Amniotic epithelial cell (primary cell): ENCODE results near the gene RNF11.
A peak's percentile ranks its signal among the peaks of the same experiment; 100 is the strongest.

ENCODE experiments used
- DNase-seq: peaks from one replicate; pipeline ENCODE4 v3.0.0-alpha.2; 2010; ENCODE audit warnings: low read depth

The RNF11 gene

DNA sequence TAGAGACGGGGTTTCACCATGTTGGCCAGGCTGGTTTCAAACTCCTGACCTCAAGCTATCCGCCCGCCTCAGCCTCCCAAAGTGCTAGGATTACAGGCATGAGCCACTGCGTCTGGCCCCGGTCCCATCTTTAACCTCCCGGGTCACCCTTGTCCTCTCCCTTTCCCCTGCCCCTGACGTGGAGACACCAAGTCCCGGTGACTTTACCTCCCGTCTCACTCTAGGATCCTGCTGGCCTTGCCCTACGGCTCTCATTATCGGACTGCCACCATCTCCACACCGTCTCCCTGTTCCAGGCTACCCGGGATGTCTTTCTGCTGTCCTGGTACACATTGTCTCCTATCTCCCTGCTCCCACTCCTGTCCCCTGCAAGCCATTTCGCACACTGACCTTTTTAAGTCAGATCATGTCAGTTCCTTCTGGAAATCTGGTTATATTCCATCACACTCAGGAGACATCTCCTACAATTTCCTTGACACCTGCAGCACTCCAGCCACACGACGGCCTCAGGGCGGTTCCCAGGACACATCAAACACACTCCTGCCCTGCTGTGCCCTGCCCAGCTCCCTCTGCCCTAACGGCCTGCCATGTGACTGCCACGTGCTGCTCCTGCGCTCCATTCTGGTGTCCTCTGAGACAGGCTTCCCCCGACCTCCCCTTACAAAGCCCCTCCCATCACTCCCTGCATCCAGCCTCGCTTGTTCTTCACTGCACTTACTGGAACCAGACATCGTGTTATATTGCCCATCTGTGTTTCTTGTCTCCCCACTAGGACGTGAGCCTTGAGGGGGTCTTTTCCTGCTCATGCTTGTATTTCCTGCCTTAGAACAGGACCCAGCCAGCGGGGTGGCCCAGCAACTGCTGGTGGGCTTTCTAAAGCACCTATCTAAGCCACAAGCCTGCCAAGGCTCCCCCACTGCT, 61.6 kb downstream of the RNF11 start:
- no peak for DNase-seq

DNA sequence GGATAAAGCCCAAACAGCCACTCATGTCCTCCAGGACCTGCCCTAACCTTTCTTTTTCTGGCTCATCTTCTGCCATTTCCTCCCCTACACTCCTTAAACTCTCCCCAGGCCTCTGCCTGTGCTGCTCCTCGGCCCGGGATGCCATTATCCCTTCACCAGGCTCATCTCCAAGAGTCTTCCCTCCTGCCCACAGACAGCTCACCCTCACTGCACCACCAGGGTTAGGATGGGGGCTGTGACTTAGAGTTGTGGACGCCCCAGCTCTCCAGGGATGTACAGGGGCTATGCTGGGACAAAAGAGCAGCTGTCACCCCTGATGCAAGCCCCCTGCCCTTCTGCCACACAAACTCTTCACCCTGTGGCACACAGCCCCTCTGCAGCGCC, 62.2 kb downstream of the RNF11 start:
- DNase-seq, result no peak

DNA sequence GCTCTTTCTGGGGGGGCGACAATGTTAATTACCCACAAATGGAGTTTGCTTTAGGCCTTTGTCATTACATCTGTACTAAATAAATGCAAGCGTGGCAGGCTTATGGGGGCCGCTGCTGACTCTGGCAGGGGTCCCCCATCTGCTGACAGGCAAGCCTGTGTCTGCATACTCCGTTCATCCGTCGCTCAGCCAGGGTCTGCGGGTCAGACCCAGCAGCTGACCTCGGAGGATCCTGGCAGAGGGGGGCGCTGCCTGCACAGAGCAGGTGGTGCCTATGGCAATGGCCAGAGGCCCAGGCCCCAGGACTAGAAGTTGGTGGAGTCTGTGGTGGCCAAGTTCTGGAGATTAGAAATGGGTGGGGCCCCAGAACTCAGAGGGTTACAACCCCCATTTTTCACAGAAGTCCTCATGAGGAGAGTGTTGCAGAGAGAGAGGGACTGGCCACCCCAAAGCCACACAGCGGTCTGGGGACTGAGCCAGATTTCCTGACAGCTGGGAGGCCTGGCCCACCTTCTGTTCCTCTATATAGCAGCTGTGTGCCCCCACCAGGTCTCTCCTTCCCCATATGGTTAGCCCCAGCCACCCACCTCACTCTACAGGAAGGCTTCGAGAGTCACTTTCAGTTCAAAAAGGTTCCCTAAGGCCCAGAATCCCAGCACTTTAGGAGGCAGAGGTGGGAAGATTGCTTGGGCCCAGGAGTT, 63.3 kb downstream of the RNF11 start:
- no peak for DNase-seq

DNA sequence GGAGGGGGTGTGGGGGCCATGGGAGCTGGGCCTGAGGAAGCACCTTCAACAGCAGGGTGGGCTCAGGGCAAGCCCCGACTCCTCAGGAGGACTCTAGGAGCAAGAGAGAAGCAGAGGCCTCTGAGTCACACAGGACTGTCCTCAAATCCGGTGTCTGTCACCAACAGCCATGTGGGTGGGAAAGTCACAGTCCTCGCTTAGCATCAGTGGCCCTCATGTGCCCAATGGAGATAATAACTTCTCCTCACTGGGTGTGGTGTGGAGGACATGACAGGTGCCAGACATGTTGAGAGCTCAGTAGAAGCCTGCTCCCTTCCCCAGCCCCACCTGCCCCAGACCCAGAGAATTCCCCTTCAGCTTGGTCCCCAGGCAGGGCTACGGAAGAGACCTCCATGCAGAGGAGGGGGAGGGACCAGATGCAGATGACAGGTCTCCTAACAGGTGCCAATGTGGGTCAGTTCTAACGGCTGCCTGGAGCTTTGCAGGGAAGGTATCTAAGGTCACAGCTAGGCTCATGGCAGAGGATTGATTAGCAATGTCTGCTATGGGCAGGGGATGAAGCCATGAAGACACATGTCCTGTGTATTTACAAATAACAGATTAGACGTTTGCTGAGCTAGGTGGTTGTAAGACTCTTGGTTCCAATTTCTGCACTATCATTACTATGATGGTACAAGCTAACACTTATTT, 64.1 kb downstream of the RNF11 start:
- DNase-seq, result no peak

DNA sequence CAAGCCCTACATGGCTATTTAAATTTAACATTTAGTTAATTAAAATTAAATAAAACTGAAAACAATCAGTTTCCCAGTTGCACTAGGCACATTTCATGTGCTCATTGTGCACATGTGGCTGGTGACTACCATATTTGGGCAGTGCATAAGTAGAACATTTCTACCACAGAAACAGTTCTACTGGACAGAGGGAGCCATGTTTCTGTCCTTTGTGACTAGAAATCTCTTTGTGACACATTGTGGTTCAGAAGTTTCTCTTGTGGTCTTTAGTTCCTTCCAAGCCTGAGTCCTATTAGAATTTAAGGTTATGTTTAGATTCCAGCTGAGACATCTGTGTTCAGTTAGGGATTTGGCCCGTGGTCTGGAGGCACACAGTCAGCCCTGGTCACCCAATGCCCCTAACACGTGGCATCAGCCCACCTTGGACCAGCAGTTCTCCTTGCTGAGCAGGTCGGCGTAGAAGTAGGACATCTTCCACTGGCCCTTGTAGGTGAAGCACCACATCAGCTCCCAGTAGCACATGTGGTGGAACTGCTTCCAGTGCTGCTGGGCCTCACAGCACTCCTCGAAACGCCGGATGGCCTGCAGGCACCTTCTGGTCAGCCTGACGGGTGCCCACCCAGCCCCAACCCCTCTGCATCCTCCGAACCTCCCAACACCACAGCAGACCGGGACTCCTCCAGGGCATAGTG, 65.2 kb downstream of the RNF11 start:
- no peak for DNase-seq

DNA sequence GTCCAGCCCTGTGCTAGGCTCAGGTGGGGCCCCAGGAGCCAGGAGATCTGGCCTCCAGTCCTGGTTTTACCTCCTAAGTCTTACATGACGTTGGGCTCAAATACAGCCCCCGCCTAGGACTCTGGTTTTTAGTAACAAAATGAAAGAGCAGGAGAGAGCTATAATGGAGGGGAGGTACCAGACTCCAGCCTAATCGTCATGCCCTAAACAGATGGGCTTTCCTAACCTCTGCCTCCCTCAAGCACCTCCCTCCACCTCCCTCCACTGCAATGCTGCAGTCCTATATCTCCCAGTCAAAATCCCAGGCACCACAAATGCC, 65.7 kb downstream of the RNF11 start:
- no peak for DNase-seq

DNA sequence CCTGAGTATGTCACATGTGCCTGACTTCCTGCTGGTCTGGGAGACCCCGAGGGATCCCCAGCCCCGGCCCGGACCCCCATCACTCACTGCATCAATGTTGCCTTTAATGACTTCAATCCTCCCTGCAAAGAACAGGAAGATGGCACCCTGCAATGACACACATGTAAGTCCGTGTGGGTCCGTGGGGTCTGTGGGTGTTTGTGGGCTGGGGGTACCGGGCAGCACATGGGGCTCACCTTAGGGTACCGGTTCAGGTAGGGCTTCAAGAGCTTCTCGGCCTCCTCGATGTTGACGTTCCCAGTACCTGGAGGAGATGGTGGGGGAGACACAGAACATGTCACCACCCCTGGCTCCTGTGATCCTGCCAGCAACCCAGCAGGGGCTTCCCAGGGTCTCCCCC, 66.2 kb downstream of the RNF11 start:
- DNase-seq, result no peak

DNA sequence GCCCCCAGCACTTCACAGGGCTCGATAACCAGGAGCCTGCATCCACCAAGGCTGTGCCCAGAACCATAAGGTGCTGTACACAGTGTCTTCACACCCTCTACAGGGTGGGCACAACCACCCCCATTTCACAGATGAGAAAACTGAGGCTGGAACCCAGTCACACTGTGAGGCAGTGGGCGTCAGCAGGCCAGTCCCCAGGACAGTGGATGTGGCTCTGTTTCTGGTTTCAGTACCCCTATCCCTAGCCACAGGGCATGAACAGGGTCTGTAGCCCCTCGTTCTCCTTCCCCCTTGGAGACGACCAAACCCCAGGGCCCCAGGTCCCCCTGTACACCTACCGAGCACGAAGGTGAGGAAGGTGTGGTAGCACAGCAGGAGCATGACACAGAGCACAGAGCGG, 66.7 kb downstream of the RNF11 start:
- no peak for DNase-seq

DNA sequence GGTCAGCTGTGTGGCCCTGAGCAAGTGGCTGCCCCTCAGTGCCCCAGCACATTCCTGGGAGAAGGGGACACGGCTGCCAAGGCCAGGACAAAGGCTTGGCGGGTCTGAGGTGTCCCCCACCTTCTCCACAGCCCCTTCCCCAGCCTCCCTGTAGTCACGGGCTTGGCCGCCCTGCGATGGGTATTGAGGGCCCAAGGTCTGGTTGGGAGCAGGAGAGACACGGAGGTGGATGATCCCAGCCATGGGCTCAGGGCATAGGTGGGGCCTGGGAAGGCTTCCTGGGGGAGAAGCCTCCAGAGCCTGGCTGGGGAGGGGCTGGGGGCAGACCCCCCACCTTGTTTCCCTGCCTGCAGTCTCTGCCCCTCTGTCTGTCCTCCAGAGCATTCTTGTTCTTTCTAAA, 67.2 kb downstream of the RNF11 start:
- DNase-seq, result no peak

DNA sequence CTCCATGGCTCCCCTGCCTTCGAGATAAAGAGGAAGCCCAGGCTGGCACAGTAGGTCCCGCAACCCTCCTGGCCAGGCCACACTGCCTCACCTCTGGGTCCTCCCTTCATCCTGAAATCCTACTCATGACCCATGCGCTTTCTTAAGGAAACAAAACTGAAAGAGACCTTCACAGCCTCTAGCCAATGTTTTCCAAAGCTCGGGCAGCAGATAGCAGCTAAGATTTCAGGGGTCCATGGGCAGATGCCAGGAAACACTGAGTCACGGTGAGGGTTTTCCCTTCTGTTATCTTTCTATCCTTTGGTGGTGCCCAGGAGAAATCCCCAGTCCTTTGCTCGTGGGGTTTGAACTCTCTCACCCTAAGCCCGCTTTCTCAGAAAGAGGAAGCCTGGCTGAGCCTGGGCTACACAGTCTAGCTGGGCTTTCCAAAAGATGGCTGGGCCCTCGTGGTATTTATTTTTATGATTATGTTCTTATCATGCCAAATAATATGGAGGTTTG, 67.7 kb downstream of the RNF11 start:
- DNase-seq, result peak; percentile 78

DNA sequence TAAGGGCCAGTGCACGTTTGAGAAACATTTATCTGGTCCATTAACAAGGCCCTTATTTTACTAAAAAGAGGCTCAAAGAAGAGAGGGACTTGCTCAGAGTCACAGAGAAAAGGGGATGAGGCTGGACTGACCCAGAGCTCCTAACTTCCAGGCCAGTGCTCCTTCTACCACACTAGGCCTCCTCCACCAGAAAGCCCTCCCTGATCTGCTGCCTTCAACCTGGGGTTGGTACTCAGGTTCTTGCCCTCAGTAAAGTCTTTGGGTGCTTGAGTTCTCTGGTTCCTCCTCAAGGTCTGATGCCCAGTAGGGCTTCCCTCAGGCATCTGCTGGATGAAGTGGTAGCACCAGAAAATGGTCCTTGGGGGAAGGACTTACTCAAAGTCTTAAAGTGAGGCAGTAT, 68.3 kb downstream of the RNF11 start:
- no peak for DNase-seq

DNA sequence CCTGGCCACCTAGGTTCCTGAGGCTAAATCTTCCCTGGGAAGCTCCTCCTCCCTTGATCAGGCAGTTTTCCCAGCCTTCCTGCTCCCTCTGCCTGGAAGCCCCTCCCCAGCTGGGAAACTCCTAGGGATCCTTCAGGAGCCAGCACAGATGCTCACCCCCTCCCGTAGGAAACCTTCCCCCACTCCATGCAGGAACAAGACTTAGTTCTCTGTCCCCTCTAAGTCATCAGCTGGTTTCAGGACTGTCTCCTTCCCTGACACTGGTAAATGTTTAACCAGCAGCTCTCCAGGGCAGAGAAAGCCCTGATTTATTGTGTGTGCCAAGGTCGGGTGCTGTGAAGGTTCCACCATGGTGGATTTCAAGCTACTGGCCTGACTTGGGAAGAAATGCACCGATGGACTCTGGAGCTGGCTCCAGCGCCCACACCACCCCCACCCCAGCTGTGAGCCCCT, 69.3 kb downstream of the RNF11 start:
- DNase-seq, result no peak

DNA sequence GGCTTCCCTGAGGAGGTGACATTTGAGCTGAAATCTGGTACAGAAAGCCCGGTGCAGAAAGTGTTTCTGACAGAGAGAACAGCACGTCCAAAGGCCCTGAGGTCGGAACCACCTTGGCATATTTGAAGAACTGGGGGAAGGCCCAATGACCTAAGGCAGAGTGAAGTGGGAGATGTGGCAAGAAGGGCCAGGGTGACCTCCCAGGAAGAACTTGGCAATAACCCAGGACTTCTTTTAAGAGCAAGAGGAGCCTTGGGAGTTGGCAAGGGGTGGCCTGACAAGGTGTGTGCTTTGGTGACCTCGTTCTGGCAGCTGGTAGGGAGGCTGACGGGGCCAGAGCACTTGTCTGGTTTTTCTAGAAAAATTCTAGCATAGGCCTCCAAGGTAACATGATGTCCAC, 70.9 kb downstream of the RNF11 start:
- DNase-seq, result no peak

DNA sequence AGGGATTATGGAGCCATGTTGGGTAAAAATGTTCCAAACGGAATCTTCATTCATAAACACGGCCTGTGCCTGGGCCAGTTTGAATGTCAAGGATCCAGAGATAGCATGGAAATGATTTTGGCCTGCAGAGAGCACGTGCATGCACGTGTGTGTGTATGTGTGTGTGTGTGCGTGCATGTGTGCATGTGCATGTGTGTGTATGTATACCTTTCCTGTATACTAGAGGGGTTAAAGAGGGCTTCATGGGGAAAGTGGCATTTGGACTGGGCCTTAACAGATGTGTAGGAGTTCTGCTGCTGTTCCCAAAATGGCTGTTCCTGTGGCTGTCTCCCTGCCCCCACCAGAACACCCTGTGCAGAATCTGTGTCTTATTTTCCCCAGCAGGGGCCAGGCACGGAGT, 72.6 kb downstream of the RNF11 start:
- no peak for DNase-seq

DNA sequence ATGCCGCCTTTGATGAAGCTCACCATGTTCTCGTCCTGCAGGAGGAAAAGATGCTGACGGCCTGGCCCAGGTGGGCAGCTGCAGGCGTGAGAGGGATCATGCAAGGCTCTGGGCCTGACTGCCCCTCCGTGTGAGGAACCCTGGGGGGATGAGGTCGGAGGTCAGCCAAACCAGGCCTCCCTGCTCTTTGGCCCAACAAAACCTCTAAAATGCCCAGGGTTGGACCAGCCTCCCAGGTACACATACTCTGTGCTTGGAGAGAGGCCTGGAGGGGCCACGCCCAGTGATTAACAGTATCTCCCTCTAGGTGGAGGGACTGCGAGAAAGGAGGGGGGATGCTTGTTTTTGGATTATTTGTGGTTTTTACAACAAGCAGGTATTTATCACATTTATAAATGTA, 73.2 kb downstream of the RNF11 start:
- no peak for DNase-seq

DNA sequence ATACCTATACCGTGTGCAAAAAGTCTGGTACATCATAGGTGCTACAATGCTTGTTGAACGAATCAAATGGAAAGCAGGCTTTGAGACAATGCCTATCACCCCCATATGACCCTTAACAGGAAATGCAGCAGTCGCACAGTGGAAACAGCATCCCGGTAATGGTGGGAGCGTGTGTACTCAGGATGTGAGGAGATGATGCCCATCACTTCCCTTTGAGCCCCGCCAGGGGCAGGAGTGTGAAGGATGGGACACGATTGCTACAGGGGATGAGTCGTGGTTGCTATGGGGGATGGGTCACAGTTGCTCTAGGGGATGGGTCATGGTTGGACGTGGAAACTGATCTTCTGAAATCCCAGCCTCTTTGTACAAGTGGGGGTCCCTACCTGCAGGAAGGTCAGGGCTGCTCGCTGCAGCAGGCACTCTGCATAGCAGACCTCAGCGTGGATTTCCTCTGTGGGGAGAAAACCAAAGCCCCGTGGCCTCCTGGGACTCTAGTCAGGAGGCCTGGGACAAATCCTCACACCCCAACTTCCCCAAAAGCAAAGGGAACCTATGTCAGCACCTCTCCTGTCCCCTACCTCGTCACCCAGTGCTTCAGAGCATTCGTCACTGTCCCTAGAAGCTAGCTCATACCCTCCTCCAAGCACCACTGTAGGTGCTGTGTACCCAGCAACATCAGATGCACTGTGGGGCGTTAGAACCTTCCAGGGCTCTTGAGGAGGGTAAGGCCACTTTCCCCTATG, 75.0 kb downstream of the RNF11 start:
- DNase-seq, result no peak

DNA sequence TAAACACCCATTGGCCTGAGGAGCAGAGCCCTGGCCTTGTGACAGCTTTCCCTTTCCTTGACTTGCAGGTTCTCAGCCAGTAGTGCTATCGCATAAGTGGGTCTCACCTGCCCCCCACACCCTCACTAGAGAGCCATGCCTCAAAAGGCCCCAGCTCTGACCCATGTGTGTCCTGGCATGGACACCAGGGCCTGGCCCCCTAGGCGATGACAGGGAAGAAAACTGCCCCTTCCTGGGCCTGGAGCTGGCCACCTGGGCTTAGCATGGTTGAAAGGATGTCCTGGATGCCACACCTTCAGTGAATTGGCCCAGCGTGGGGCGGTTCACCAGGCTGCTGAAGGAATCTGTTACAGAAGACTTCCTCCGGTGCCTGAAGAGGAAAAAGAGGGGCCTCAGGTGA, 75.8 kb downstream of the RNF11 start:
- no peak for DNase-seq

DNA sequence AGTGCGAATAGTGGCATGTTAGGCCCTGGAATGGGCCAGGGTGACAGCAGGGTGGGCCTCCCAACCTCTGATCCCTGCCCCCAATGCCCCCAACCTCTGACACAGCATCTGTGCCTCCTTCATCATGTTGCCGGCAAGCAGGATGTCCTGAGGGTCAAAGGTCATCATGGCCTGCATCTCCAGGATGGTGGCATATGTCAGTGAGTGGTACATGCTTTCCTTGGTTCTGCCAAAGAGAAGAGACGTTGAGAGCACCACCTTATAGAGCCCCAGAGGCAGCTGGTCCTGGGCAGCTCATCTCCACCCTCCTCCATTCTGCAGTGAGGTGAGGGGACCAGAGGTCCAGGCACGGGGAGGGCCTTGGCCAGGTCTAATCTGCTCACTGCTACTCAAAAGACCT, 76.6 kb downstream of the RNF11 start:
- DNase-seq, result no peak

DNA sequence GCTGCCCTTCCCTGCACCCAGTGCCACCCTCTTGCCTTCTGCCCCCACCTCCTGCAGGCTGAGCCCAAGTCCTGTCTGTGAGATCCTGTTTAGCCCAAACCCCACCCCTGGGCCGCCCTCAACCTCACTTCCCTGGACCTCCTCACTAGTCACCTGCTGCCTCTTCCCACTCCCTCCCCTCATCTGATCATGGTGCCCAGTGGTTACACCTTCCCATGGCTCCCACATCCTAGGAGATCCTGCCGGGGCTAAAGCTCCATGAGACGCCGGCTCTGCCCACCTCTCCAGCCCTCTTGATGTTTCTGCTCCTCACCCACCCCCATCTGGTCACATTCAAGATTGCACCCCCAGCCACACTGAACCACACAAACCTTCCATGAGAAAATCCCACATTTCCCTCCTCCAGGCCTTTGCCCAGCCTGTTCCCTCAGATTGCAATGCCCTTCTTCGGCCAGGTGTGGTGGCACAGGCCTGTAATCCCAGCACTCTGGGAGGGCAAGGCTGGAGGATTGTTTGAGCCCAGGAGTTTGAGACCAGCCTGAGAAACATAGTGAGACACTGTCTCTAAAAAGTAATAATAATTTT, 77.3 kb downstream of the RNF11 start:
- no peak for DNase-seq

DNA sequence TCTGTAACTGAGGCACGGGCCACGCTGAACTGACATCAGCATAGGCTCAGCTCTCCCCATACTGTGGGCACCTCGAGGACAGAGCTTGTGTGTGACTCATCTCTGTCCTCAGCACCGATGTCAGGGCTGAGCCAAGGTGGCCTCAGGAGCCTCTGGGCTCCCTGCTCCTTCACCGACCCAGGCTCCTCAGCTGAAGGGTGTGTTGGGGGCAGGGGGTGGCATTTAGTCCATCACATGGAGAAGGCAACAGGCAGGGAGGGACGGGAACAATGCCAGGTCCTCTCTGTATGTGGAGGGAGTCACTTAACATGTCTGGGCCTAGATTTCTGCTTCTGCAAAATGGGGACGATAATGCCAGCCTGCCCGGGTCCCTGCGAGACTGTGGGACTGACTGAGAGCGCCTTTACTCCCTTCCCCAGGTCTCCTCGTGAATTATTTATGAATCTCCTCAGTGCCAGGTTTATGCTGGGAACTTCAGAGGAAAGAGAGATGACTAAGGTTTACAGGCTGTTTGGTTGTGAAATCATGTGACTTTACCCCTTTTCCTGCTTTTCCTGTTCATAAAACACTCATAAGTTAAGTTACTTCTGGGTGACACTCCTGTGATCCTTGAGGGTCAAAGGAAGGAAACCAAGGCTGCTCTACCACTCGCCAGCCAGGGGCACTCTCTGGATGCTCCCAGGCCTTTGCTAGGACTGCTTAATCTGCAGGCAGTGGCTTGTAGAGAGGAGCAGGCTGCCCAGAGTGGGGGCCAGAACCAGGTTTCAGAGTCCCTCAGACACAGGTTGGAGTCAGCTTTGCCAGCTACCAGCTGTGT, 78.1 kb downstream of the RNF11 start:
- peak; percentile 86 for DNase-seq
